NCI-H2029 (cell line): ENCODE data around the gene SLC12A8.

Experiments
- DNase-seq: peaks from one replicate; lab custom pipeline; 2025; lab: John Stamatoyannopoulos, UW

SLC12A8 gene

GRCh38 chr3:125213946-125214542 is 1.5 kb upstream of the SLC12A8 start:
- no peak for DNase-seq

- DNase-seq: no peak
Observed at GRCh38 chr3:125213364-125213755, 812 bp upstream of the SLC12A8 start.

- no peak for DNase-seq
Observed at GRCh38 chr3:125212091-125212508, 448 bp downstream of the SLC12A8 start.

GRCh38 chr3:125211523-125212090 is 941 bp downstream of the SLC12A8 start:
- DNase-seq: no peak

- DNase-seq: no peak
Observed at GRCh38 chr3:125207949-125208568, 4.5 kb downstream of the SLC12A8 start.

GRCh38 chr3:125207507-125207906 is 5.0 kb downstream of the SLC12A8 start:
- DNase-seq: no peak

- no peak for DNase-seq
Observed at GRCh38 chr3:125206934-125207333, 5.6 kb downstream of the SLC12A8 start.

- DNase-seq: no peak
Observed at GRCh38 chr3:125203731-125204130, 8.8 kb downstream of the SLC12A8 start.

- no peak for DNase-seq
Observed at GRCh38 chr3:125202197-125202596, 10.4 kb downstream of the SLC12A8 start.

GRCh38 chr3:125200731-125201139 is 11.8 kb downstream of the SLC12A8 start:
- no peak for DNase-seq

- no peak for DNase-seq
Observed at GRCh38 chr3:125194849-125195601, 17.5 kb downstream of the SLC12A8 start.

GRCh38 chr3:125194061-125194848 is 18.3 kb downstream of the SLC12A8 start:
- no peak for DNase-seq

GRCh38 chr3:125192190-125193035 is 20.1 kb downstream of the SLC12A8 start:
- no peak for DNase-seq

GRCh38 chr3:125191730-125192129 is 20.8 kb downstream of the SLC12A8 start:
- DNase-seq: no peak

- DNase-seq: no peak
Observed at GRCh38 chr3:125191256-125191655, 21.3 kb downstream of the SLC12A8 start.

- no peak for DNase-seq
Observed at GRCh38 chr3:125190786-125191185, 21.8 kb downstream of the SLC12A8 start.

GRCh38 chr3:125189378-125190165 is 23.0 kb downstream of the SLC12A8 start:
- DNase-seq: no peak

GRCh38 chr3:125188955-125189354 is 23.6 kb downstream of the SLC12A8 start:
- no peak for DNase-seq

- DNase-seq: no peak
Observed at GRCh38 chr3:125187599-125187910, 25.0 kb downstream of the SLC12A8 start.

GRCh38 chr3:125186800-125187598 is 25.5 kb downstream of the SLC12A8 start:
- no peak for DNase-seq
